Neural cell (in vitro differentiated cells): ENCODE measurements around the gene SNAP29. TPM values are rescaled to one million over a fixed set of nuclear protein-coding genes. Genes with fewer than 3 reads are reported as not detected.

Experiments
- H2AFZ ChIP-seq: fragments of 200-600, 300-800 bp; sonication (generic), shearing (Covaris generic); 2 replicates; pipeline ENCODE4 v1.6.0; 2014; ENCODE audit warnings: low read depth, mild to moderate bottlenecking, antibody characterized with exemption, low read length, moderate library complexity
- H3F3A ChIP-seq: fragments of 200-600 bp; shearing (Covaris generic); 2 replicates; pipeline ENCODE4 v1.6.1; 2016; ENCODE audit warnings: mild to moderate bottlenecking, moderate library complexity, mixed read lengths, antibody characterized with exemption, low read length; ENCODE audit not compliant: insufficient read depth, poor library complexity, severe bottlenecking
- H3K27ac ChIP-seq: fragments of 200-600, 300-800 bp; sonication (generic), shearing (Covaris generic); 2 replicates; pipeline ENCODE4 v1.5.1; 2014; ENCODE audit warnings: mild to moderate bottlenecking, low read length, moderate library complexity
- H3K27me3 ChIP-seq: fragments of 300-800, 200-600 bp; sonication (generic), shearing (Covaris generic); 2 replicates; pipeline ENCODE4 v1.6.0; 2014; ENCODE audit warnings: mild to moderate bottlenecking, low read depth, low read length, moderate library complexity; ENCODE audit not compliant: insufficient read depth
- H3K36me3 ChIP-seq: fragments of 300-800, 200-600 bp; sonication (generic), shearing (Covaris generic); 2 replicates; pipeline ENCODE4 v1.5.1; 2014; ENCODE audit warnings: mild to moderate bottlenecking, antibody characterized with exemption, low read length, moderate library complexity; ENCODE audit not compliant: insufficient read depth
- H3K4me2 ChIP-seq: fragments of 300-800, 200-600 bp; sonication (generic), shearing (Covaris generic); 2 replicates; pipeline ENCODE4 v1.6.0; 2014; ENCODE audit warnings: mild to moderate bottlenecking, low read length
- H3K4me3 ChIP-seq: fragments of 300-800, 200-600 bp; sonication (generic), shearing (Covaris generic); 2 replicates; pipeline ENCODE4 v1.5.1; 2014; ENCODE audit warnings: mild to moderate bottlenecking, low read length, moderate library complexity
- H3K79me2 ChIP-seq: fragments of 200-600 bp; shearing (Covaris generic); replicated peaks from 2 replicates; pipeline ENCODE4 v1.6.0; 2014; ENCODE audit warnings: mild to moderate bottlenecking, low read length, moderate library complexity; ENCODE audit not compliant: insufficient read depth
- H3K9ac ChIP-seq: fragments of 300-800, 200-600 bp; sonication (generic), shearing (Covaris generic); 2 replicates; pipeline ENCODE4 v1.6.1; 2016; ENCODE audit warnings: mild to moderate bottlenecking, low read length, mixed read lengths
- H3K9me2 ChIP-seq: fragments of 200-600 bp; shearing (Covaris generic); 2 replicates; pipeline ENCODE4 v1.6.1; 2016; ENCODE audit warnings: mild to moderate bottlenecking, low read length, mixed read lengths; ENCODE audit not compliant: insufficient read depth
- H3K9me3 ChIP-seq: fragments of 200-600, 300-800 bp; sonication (generic), shearing (Covaris generic); 2 replicates; pipeline ENCODE4 v1.6.1; 2016; ENCODE audit warnings: mild to moderate bottlenecking, mixed run types, low read length, moderate library complexity, mixed read lengths
- H4K20me1 ChIP-seq: fragments of 200-600 bp; shearing (Covaris generic); 2 replicates; pipeline ENCODE4 v1.6.1; 2016; ENCODE audit warnings: mild to moderate bottlenecking, mixed run types; ENCODE audit not compliant: insufficient read depth
- EP300 ChIP-seq: fragments of 450-650 bp; conservative IDR thresholded peaks from 2 replicates; pipeline ENCODE4 v1.6.1; 2014; ENCODE audit warnings: antibody characterized with exemption, mild to moderate bottlenecking, moderate library complexity; ENCODE audit not compliant: poor library complexity, severe bottlenecking
- EZH2 ChIP-seq: fragments of 200-600, 300-800 bp; shearing (Covaris generic), sonication (generic); IDR thresholded peaks from 2 replicates; pipeline ENCODE4 v1.6.1; 2014; ENCODE audit warnings: antibody characterized with exemption, low read length, borderline replicate concordance, mild to moderate bottlenecking; ENCODE audit not compliant: insufficient read depth, poor library complexity, severe bottlenecking
- MXI1 ChIP-seq: fragments of 450-650 bp; conservative IDR thresholded peaks from 2 replicates; pipeline ENCODE4 v1.6.1; 2014; ENCODE audit warnings: antibody characterized with exemption, mild to moderate bottlenecking; ENCODE audit not compliant: poor library complexity, severe bottlenecking
- POLR2AphosphoS5 ChIP-seq: IDR thresholded peaks from 2 replicates; pipeline ENCODE4 v1.6.1; 2012
- RAD21 ChIP-seq: fragments of 450-650 bp; conservative IDR thresholded peaks from 2 replicates; pipeline ENCODE4 v1.6.1; 2014; ENCODE audit warnings: antibody characterized with exemption, mild to moderate bottlenecking, moderate library complexity
- SMC3 ChIP-seq: fragments of 450-650 bp; conservative IDR thresholded peaks from 2 replicates; pipeline ENCODE4 v1.6.1; 2014; ENCODE audit warnings: antibody characterized with exemption, mild to moderate bottlenecking, moderate library complexity; ENCODE audit not compliant: poor library complexity
- TAF1 ChIP-seq: IDR thresholded peaks from 2 replicates; pipeline ENCODE4 v1.6.1; 2012; ENCODE audit warnings: low read depth
- polyA plus RNA-seq: library from polyadenylated mRNA; depleted of rRNA; stranded (reverse); fragments of >200 nt; gene quantifications from 2 replicates; pipeline ENCODE4 v1.2.3, GENCODE V29; 2014
- TF ChIP-seq, protein P1 (sequence below): IDR thresholded peaks from 2 replicates; pipeline ENCODE4 v1.6.1; 2012; ENCODE audit warnings: borderline replicate concordance
- TF ChIP-seq, protein P2 (sequence below): fragments of 450-650 bp; IDR thresholded peaks from 2 replicates; pipeline ENCODE4 v1.5.1; 2014; ENCODE audit warnings: antibody characterized with exemption, mild to moderate bottlenecking, moderate library complexity; ENCODE audit not compliant: poor library complexity, severe bottlenecking

The SNAP29 gene
- polyA plus RNA-seq, 1 donor from 2014 or later: 7.0 TPM

DNA sequence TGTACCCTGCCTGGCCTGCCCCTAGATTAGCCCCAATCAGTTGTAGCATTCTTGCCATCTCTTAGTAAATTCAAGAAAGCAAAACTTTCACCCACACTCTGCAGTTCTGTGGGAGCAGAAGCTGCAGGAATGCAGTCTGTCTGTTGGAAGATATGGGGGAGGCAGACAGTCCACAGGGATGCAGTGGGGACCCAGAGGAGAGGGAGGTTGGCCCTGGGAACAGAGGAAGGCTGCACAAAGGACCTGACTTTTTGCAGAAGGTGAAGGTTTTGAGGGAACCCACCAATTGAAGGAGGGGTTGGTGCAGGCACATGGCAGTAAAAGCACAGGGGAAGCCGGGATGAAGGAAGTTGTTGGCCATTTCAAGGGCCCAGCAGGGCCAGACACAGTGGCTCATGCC, 16.5 kb downstream of the SNAP29 start:
- H3F3A ChIP-seq: no peaks in the 10 kb centered on the region
- no peaks in the 10 kb centered on the region for H3K9me3 ChIP-seq
- TF ChIP-seq, protein P1, sequence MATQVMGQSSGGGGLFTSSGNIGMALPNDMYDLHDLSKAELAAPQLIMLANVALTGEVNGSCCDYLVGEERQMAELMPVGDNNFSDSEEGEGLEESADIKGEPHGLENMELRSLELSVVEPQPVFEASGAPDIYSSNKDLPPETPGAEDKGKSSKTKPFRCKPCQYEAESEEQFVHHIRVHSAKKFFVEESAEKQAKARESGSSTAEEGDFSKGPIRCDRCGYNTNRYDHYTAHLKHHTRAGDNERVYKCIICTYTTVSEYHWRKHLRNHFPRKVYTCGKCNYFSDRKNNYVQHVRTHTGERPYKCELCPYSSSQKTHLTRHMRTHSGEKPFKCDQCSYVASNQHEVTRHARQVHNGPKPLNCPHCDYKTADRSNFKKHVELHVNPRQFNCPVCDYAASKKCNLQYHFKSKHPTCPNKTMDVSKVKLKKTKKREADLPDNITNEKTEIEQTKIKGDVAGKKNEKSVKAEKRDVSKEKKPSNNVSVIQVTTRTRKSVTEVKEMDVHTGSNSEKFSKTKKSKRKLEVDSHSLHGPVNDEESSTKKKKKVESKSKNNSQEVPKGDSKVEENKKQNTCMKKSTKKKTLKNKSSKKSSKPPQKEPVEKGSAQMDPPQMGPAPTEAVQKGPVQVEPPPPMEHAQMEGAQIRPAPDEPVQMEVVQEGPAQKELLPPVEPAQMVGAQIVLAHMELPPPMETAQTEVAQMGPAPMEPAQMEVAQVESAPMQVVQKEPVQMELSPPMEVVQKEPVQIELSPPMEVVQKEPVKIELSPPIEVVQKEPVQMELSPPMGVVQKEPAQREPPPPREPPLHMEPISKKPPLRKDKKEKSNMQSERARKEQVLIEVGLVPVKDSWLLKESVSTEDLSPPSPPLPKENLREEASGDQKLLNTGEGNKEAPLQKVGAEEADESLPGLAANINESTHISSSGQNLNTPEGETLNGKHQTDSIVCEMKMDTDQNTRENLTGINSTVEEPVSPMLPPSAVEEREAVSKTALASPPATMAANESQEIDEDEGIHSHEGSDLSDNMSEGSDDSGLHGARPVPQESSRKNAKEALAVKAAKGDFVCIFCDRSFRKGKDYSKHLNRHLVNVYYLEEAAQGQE: no peak
- TF ChIP-seq EZH2: no peak
- no peak for TF ChIP-seq TAF1
- TF ChIP-seq, protein P2, sequence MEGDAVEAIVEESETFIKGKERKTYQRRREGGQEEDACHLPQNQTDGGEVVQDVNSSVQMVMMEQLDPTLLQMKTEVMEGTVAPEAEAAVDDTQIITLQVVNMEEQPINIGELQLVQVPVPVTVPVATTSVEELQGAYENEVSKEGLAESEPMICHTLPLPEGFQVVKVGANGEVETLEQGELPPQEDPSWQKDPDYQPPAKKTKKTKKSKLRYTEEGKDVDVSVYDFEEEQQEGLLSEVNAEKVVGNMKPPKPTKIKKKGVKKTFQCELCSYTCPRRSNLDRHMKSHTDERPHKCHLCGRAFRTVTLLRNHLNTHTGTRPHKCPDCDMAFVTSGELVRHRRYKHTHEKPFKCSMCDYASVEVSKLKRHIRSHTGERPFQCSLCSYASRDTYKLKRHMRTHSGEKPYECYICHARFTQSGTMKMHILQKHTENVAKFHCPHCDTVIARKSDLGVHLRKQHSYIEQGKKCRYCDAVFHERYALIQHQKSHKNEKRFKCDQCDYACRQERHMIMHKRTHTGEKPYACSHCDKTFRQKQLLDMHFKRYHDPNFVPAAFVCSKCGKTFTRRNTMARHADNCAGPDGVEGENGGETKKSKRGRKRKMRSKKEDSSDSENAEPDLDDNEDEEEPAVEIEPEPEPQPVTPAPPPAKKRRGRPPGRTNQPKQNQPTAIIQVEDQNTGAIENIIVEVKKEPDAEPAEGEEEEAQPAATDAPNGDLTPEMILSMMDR: no peak
- no peak for TF ChIP-seq MXI1
- no peak for TF ChIP-seq POLR2AphosphoS5
- TF ChIP-seq SMC3: no peak
- TF ChIP-seq RAD21: no peak
- no peak for TF ChIP-seq EP300
- H3K9me2 ChIP-seq: no peaks in the 10 kb centered on the region
- H3K9ac ChIP-seq: no peak overlapping the region
- no peak overlapping the region for H3K4me2 ChIP-seq
- no peak overlapping the region for H2AFZ ChIP-seq
- no peaks in the 10 kb centered on the region for H4K20me1 ChIP-seq
- no peaks in the 10 kb centered on the region for H3K36me3 ChIP-seq
- no peaks in the 10 kb centered on the region for H3K27me3 ChIP-seq
- H3K79me2 ChIP-seq: no peaks in the 10 kb centered on the region
- H3K27ac ChIP-seq: no peak overlapping the region
- no peak overlapping the region for H3K4me3 ChIP-seq

DNA sequence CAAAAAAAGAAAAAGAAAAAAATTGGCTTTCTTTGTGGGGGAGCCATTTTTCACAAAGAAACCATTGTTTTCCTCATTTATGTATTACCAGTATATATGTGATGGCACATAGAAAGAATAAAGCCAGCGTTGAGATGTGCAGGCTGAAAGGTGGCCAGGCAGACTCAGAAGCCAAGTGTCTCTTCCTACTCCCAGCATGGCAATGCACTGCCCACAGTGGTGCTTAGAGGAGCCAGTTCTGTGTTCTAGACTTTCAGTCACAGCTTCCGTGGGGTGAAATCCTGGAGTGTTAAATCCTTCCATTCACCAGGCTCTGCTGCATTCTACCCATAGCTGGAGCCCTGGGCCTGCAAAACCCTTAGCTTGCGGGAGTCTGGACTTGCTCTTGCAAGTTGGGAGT, 18.9 kb downstream of the SNAP29 start:
- Histone ChIP-seq H3K27me3 (no peaks in the 10 kb centered on the region), H3K9me3 (no peaks in the 10 kb centered on the region), H3K79me2 (no peaks in the 10 kb centered on the region), H3K4me2 (no peak overlapping the region), H4K20me1 (no peaks in the 10 kb centered on the region), H3K4me3 (no peak overlapping the region), H3K27ac (no peak overlapping the region), H3F3A (no peaks in the 10 kb centered on the region), H2AFZ (no peak overlapping the region), H3K9me2 (no peaks in the 10 kb centered on the region), H3K36me3 (peaks cover 5% of the 10 kb centered on the region), H3K9ac (no peak overlapping the region)
- TF ChIP-seq TAF1 (no peak), EZH2 (no peak), MXI1 (no peak), EP300 (no peak), POLR2AphosphoS5 (no peak), SMC3 (no peak), RAD21 (no peak)
- TF ChIP-seq, protein P1: no peak
- TF ChIP-seq, protein P2: no peak
